Right lung (tissue), 5 donors: ENCODE data around the gene SSH3. TPM values are rescaled to one million over a fixed set of nuclear protein-coding genes. Genes with fewer than 3 reads are reported as not detected.

Experiments
- polyA plus RNA-seq, 5 donors: library from polyadenylated mRNA; unstranded; fragments of 120-200 nt; gene quantifications; one replicate each; pipeline versions ENCODE4 v1.2.1 to v1.2.3, GENCODE V29; 2013; ENCODE audit warnings: inconsistent platforms in 1 of 5, low replicate concordance in 1 of 5; ENCODE audit not compliant: insufficient read length in 5 of 5, insufficient read depth in 1 of 5

Gene SSH3
- polyA plus RNA-seq, 5 donors = 21.8 to 37.6 (median 30.3) TPM

Other genes with a start within 250 kb of the SSH3 start
- gene RHOD, start 246.7 kb upstream of the SSH3 start, polyA plus RNA-seq = 10 to 100 TPM in 2 of 5 donors, 1 to 10 TPM in 3; 8.5 to 19.3 (median 9.2) TPM
- gene KDM2A, start 184.3 kb upstream of the SSH3 start, polyA plus RNA-seq = 10 to 100 TPM; 67.3 to 80.4 (median 70.7) TPM
- 10 to 100 TPM; 43.6 to 75.6 (median 57.5) TPM for gene GRK2, start 37.1 kb upstream of the SSH3 start, polyA plus RNA-seq
- 10 to 100 TPM; 33.2 to 53.5 (median 47.0) TPM for gene ANKRD13D, start 14.2 kb upstream of the SSH3 start, polyA plus RNA-seq
- gene POLD4, start 50.0 kb downstream of the SSH3 start, polyA plus RNA-seq = 10 to 100 TPM; 21.3 to 40.2 (median 35.8) TPM
- gene CLCF1, start 70.1 kb downstream of the SSH3 start, polyA plus RNA-seq = 10 to 100 TPM; 11.1 to 14.7 (median 13.7) TPM
- gene RAD9A, start 88.5 kb downstream of the SSH3 start, polyA plus RNA-seq = 10 to 100 TPM; 18.4 to 30.8 (median 24.2) TPM
- 100 to 1,000 TPM in 4 of 5 donors, 10 to 100 TPM in 1; 99.0 to 167 (median 115) TPM for gene PPP1CA, start 98.3 kb downstream of the SSH3 start, polyA plus RNA-seq
- 1 to 10 TPM; 3.9 to 6.2 (median 4.7) TPM for gene TBC1D10C, start 100.6 kb downstream of the SSH3 start, polyA plus RNA-seq
- gene CARNS1, start 112.1 kb downstream of the SSH3 start, polyA plus RNA-seq = 1 to 10 TPM; 2.6 to 5.3 (median 4.5) TPM
- gene RPS6KB2, start 125.0 kb downstream of the SSH3 start, polyA plus RNA-seq = 10 to 100 TPM; 34.2 to 45.2 (median 40.7) TPM
- 1 to 10 TPM; 1.3 to 3.3 (median 1.8) TPM for gene PTPRCAP, start 134.2 kb downstream of the SSH3 start, polyA plus RNA-seq
- 10 to 100 TPM; 39.8 to 75.4 (median 45.9) TPM for gene CORO1B, start 139.9 kb downstream of the SSH3 start, polyA plus RNA-seq
- not detected for gene GPR152, start 149.2 kb downstream of the SSH3 start, polyA plus RNA-seq
- 1 to 10 TPM; 1.9 to 2.5 (median 2.2) TPM for gene CABP4, start 151.8 kb downstream of the SSH3 start, polyA plus RNA-seq
- gene TMEM134, start 165.7 kb downstream of the SSH3 start, polyA plus RNA-seq = 10 to 100 TPM; 34.8 to 67.1 (median 47.5) TPM
- gene AIP, start 179.5 kb downstream of the SSH3 start, polyA plus RNA-seq = 10 to 100 TPM; 45.4 to 67.7 (median 60.0) TPM
- gene PITPNM1, start 201.8 kb downstream of the SSH3 start, polyA plus RNA-seq = 10 to 100 TPM; 16.3 to 33.3 (median 19.5) TPM
- gene CDK2AP2, start 204.6 kb downstream of the SSH3 start, polyA plus RNA-seq = 10 to 100 TPM; 23.4 to 48.9 (median 29.2) TPM
- gene CABP2, start 219.9 kb downstream of the SSH3 start, polyA plus RNA-seq = not detected